ENCODE data around the gene WDFY4.

The WDFY4 gene

DNA sequence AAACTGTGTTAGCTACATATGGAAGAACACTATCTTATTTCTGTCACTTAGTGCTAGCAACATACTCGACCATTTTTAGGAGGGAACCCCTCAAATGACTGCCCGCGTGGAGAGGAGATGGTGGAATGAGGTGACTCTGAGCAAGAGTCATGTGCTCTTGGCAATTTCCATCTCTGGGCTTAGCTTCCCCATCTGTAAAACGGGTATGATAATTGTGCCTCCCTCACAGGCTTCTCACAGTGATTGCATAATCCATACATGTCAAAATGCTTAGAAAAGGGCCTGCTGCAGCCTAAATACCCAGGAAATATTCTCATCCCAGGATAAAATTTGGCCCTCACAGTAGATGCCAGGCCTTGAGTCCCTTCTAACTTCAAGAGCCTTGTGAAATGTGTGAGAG, 86.6 kb downstream of the WDFY4 start:
- no peaks in the 10 kb centered on the region for H3K4me1 ChIP-seq (ENCODE audit: control insufficient read depth, insufficient read depth, low read length)
- H3K9me3 ChIP-seq (replicated peaks; ENCODE audit: low read length) = no peaks in the 10 kb centered on the region
- no peak overlapping the region for H3K9ac ChIP-seq (ENCODE audit: low read depth, low read length)
- H3K4me2 ChIP-seq (ENCODE audit: low read length) = no peak overlapping the region
- no peak overlapping the region for H3K4me3 ChIP-seq (ENCODE audit: low read length)
- H3K36me3 ChIP-seq (ENCODE audit: insufficient read depth, low read length) = no peaks in the 10 kb centered on the region
- peaks cover 37% of the 10 kb centered on the region for H3K27me3 ChIP-seq (ENCODE audit: control insufficient read depth, insufficient read depth, low read length)

DNA sequence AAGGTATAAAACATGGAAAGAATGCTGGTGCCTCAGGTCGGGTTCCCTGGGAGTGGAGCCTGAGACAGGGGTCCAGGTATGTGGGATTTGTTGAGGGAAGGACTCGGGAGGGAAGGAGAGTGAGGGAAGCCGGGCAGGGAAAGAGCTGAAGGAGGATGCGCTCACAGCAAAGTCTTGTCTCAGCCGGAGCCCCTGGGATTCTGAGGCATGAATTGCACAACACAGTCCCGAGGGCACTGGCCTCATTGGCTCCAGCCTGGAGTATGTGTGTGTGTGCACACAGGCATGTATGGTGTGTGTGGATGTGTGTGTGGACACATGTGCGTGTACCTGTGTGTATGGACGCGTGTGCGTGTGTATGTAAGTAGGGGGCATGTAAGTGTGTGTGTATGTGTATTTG, 87.4 kb downstream of the WDFY4 start:
- Histone ChIP-seq H3K9ac (ENCODE audit: low read depth, low read length) (no peak overlapping the region), H3K4me3 (ENCODE audit: low read length) (no peak overlapping the region), H3K4me2 (ENCODE audit: low read length) (no peak overlapping the region), H3K27me3 (ENCODE audit: control insufficient read depth, insufficient read depth, low read length) (peaks cover 36% of the 10 kb centered on the region), H3K9me3 (replicated peaks; ENCODE audit: low read length) (no peaks in the 10 kb centered on the region), H3K36me3 (ENCODE audit: insufficient read depth, low read length) (no peaks in the 10 kb centered on the region), H3K4me1 (ENCODE audit: control insufficient read depth, insufficient read depth, low read length) (no peaks in the 10 kb centered on the region)

DNA sequence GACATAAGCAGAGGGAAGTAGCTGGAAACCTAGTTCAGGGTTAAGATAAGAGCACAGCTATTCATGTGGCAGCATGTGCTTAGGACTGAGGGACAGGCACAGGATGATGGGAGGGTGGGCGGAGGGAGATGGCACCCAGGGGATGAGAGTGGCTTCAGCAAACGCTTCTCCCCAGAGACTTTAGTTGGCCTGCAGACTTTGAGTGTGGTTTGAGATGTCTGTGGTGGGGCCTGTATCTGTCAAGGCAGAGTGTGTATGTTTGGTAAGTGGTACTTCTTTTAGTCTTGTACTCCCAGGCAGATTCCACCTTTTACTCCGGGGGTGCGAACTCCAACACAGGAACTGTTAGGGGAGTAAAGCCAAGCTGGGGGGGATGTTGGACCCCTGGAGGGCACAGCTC, 88.9 kb downstream of the WDFY4 start:
- H3K27me3 ChIP-seq (ENCODE audit: control insufficient read depth, insufficient read depth, low read length) = peaks cover 38% of the 10 kb centered on the region
- H3K36me3 ChIP-seq (ENCODE audit: insufficient read depth, low read length) = no peaks in the 10 kb centered on the region
- H3K9me3 ChIP-seq (replicated peaks; ENCODE audit: low read length) = no peaks in the 10 kb centered on the region
- H3K4me3 ChIP-seq (ENCODE audit: low read length) = no peak overlapping the region
- H3K9ac ChIP-seq (ENCODE audit: low read depth, low read length) = no peak overlapping the region
- H3K4me1 ChIP-seq (ENCODE audit: control insufficient read depth, insufficient read depth, low read length) = no peaks in the 10 kb centered on the region
- no peak overlapping the region for H3K4me2 ChIP-seq (ENCODE audit: low read length)

DNA sequence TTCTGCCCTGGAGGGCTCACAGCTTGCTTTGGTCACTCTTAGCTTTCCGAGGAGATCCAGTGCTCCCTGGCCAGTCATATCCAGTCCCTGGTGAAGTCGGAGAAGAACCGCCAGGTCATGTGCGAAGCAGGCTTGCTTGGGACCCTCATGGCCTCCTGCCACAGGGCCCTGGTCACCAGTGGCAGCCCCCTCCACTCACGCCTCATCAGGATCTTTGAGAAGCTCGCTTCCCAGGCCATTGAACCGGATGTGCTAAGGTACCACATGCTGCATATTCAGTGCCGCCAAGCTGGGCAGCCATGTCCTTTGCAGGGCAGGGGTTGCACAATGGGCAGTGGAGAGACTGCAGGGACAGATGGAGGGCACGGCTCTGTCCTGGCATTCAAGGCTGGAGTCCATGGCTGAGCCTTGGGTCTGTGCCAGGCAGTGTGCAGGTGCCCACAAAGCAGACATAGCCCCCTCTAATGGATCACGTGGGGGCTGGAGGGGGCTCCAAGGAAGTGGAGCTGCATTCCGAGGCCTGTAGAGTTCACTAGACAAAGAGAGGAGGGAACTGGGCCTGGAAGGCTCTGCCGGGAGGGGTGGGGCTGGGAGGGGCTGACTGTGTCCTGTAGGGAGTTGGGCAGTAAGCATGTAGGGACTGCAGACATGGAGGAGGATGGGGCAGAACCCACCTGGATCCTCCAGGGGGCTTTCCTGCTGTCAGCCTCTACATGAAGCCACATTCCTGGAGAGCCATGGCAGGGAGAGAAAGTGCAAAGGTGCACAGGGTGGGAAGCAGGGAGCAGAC, 89.9 kb downstream of the WDFY4 start:
- no peak overlapping the region for H3K4me3 ChIP-seq (ENCODE audit: low read length)
- H3K4me2 ChIP-seq (ENCODE audit: low read length) = no peak overlapping the region
- no peaks in the 10 kb centered on the region for H3K4me1 ChIP-seq (ENCODE audit: control insufficient read depth, insufficient read depth, low read length)
- H3K27me3 ChIP-seq (ENCODE audit: control insufficient read depth, insufficient read depth, low read length) = peaks cover 28% of the 10 kb centered on the region
- H3K9ac ChIP-seq (ENCODE audit: low read depth, low read length) = no peak overlapping the region
- no peaks in the 10 kb centered on the region for H3K9me3 ChIP-seq (replicated peaks; ENCODE audit: low read length)
- no peaks in the 10 kb centered on the region for H3K36me3 ChIP-seq (ENCODE audit: insufficient read depth, low read length)

DNA sequence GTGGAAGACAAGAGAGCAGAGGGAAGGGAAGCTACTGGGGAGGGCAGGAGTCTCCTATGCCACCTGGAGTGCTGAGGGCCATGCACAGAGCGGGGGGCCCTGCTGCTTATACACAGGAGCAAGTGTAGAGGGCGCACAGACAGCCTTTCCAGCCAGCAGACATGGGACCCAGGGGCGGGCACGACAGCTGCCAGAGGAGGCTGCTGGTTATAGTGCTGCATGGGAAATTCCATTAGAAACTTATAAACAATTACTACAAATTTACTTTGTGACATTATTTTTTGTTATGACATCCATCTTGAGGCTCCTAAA, 90.5 kb downstream of the WDFY4 start:
- H3K4me2 ChIP-seq (ENCODE audit: low read length) = no peak overlapping the region
- H3K4me1 ChIP-seq (ENCODE audit: control insufficient read depth, insufficient read depth, low read length) = no peaks in the 10 kb centered on the region
- no peaks in the 10 kb centered on the region for H3K9me3 ChIP-seq (replicated peaks; ENCODE audit: low read length)
- H3K27me3 ChIP-seq (ENCODE audit: control insufficient read depth, insufficient read depth, low read length) = peaks cover 25% of the 10 kb centered on the region
- H3K4me3 ChIP-seq (ENCODE audit: low read length) = no peak overlapping the region
- no peak overlapping the region for H3K9ac ChIP-seq (ENCODE audit: low read depth, low read length)
- no peaks in the 10 kb centered on the region for H3K36me3 ChIP-seq (ENCODE audit: insufficient read depth, low read length)

DNA sequence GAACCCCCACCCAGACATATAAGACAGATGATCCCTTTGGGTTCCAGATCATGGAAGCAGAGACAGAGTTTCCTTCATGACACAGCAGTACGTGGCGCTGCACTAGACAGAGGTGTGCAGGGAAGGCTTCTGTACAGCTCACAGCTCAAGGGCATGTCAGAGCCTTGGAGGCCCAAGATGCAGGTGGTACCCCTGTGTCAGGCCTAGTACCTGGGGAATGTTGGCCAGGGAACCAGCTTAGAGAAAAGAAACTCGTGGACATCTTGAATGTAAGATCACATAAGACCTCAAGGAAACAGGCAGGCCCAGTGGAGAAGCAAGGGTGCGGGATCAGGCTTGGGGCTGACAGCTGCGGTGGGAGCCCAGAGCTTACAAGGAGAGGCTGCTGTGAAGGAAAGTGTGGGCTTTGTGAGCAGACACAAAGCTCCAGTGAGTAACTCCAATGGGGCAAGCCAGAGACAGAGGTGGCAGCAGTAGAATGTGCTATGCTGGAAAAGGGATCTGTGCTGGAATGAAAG, 91.4 kb downstream of the WDFY4 start:
- no peaks in the 10 kb centered on the region for H3K36me3 ChIP-seq (ENCODE audit: insufficient read depth, low read length)
- no peaks in the 10 kb centered on the region for H3K9me3 ChIP-seq (replicated peaks; ENCODE audit: low read length)
- H3K27me3 ChIP-seq (ENCODE audit: control insufficient read depth, insufficient read depth, low read length) = peaks cover 20% of the 10 kb centered on the region

DNA sequence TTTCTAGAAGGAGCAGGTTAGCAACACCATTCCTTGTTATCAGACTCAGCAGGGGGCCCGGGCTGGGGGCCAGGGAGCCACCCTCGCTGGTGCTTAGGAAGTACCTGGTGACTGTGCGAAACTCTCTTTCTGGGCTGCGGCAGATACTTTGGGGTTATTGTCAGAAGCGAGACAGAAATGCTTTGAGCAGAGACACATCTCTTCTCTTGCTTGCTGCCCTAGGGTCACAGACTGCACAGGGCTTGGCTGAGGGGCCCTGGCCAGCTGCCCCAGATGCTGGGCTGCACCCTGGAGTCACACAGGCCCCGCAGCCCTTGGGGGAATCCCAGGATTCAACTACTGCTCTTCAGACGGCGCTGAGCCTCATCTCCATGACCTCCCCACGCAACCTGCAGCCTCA, 91.9 kb downstream of the WDFY4 start:
- Histone ChIP-seq H3K27me3 (ENCODE audit: control insufficient read depth, insufficient read depth, low read length) (peaks cover 15% of the 10 kb centered on the region), H3K4me1 (ENCODE audit: control insufficient read depth, insufficient read depth, low read length) (no peaks in the 10 kb centered on the region), H3K36me3 (ENCODE audit: insufficient read depth, low read length) (no peaks in the 10 kb centered on the region), H3K9ac (ENCODE audit: low read depth, low read length) (no peak overlapping the region), H3K4me3 (ENCODE audit: low read length) (no peak overlapping the region), H3K4me2 (ENCODE audit: low read length) (no peak overlapping the region), H3K9me3 (replicated peaks; ENCODE audit: low read length) (no peaks in the 10 kb centered on the region)

More for the DNA sequence above, 91.4 kb downstream of the WDFY4 start:
- Histone ChIP-seq H3K4me3 (ENCODE audit: low read length) (no peak overlapping the region), H3K4me2 (ENCODE audit: low read length) (no peak overlapping the region), H3K9ac (ENCODE audit: low read depth, low read length) (no peak overlapping the region), H3K4me1 (ENCODE audit: control insufficient read depth, insufficient read depth, low read length) (no peaks in the 10 kb centered on the region)

DNA sequence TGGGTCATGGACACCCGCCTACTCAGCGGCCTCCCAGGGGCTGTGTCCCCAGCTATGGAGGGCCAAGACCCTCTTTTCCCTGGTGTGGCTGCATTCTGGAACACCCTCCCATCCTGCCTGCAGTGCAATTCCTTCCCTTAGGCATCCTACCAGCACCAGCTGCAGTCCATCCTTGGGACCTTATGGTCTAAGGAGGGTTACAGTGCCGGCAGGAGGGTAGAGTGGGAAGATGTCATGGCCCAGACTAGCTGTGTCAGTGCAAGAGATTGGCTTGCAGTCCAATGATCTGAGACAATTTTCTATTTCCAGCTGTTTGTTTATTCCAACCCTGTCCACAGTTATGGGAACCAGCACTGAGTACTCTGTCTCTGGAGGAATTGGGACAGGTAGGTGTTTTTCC, 92.4 kb downstream of the WDFY4 start:
- Histone ChIP-seq H3K4me1 (ENCODE audit: control insufficient read depth, insufficient read depth, low read length) (no peaks in the 10 kb centered on the region), H3K36me3 (ENCODE audit: insufficient read depth, low read length) (no peaks in the 10 kb centered on the region), H3K9ac (ENCODE audit: low read depth, low read length) (no peak overlapping the region), H3K27me3 (ENCODE audit: control insufficient read depth, insufficient read depth, low read length) (peaks cover 14% of the 10 kb centered on the region), H3K9me3 (replicated peaks; ENCODE audit: low read length) (no peaks in the 10 kb centered on the region), H3K4me3 (ENCODE audit: low read length) (no peak overlapping the region), H3K4me2 (ENCODE audit: low read length) (no peak overlapping the region)

DNA sequence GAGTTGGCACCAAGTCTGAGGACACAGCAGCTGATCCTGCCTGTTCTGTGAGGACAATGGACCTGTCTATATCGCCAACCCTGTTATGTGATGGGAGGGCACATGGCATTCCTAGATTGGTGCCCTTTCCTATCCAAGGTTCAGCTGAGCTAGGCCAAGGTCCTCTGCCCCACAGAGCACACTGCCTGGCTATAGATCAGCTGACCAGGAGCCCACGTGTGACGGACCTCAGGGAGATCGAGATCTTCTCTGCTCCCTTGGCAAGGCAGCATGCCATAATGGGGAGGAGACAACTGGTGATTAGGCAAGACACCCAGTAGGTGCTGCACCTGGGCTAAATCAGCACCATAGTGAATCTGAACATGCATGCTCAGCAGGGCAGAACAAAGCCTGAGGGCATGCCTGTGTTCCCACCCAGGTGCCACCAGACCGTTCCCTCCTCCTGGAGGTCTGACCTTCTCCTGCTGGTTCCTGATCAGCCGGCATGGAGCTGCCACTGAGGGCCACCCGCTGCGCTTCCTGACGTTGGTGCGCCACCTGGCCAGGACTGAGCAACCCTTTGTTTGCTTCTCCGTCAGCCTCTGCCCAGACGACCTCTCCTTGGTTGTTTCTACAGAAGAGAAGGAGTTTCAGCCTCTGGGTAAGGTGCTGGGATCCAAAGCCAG, 93.7 kb downstream of the WDFY4 start:
- Histone ChIP-seq H3K4me3 (ENCODE audit: low read length) (no peak overlapping the region), H3K4me1 (ENCODE audit: control insufficient read depth, insufficient read depth, low read length) (no peaks in the 10 kb centered on the region), H3K36me3 (ENCODE audit: insufficient read depth, low read length) (no peaks in the 10 kb centered on the region), H3K9me3 (replicated peaks; ENCODE audit: low read length) (no peaks in the 10 kb centered on the region), H3K4me2 (ENCODE audit: low read length) (no peak overlapping the region), H3K27me3 (ENCODE audit: control insufficient read depth, insufficient read depth, low read length) (peaks cover 22% of the 10 kb centered on the region), H3K9ac (ENCODE audit: low read depth, low read length) (no peak overlapping the region)

DNA sequence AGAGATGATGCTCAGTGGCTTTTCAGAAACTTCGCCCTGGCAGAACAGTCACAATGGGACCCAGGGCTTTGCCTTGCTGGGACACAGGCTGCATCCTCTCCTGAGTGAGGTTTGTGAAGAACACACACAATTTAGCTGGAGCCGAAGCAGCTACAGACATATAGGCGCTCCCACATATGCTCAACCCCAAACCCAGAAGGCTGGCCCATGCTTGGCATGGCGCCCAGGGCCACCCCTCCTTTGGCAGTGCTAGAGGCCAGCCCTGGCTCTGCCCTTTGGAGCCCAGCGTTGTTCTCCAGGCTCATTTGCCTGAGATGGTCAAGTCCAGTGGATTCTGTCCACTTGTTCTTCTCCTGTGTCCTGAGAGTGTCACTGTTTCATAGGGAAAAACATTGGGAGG, 94.4 kb downstream of the WDFY4 start:
- no peaks in the 10 kb centered on the region for H3K4me1 ChIP-seq (ENCODE audit: control insufficient read depth, insufficient read depth, low read length)
- peaks cover 19% of the 10 kb centered on the region for H3K27me3 ChIP-seq (ENCODE audit: control insufficient read depth, insufficient read depth, low read length)
- no peaks in the 10 kb centered on the region for H3K36me3 ChIP-seq (ENCODE audit: insufficient read depth, low read length)
- H3K9ac ChIP-seq (ENCODE audit: low read depth, low read length) = no peak overlapping the region
- H3K4me2 ChIP-seq (ENCODE audit: low read length) = no peak overlapping the region
- H3K9me3 ChIP-seq (replicated peaks; ENCODE audit: low read length) = no peaks in the 10 kb centered on the region
- H3K4me3 ChIP-seq (ENCODE audit: low read length) = no peak overlapping the region

DNA sequence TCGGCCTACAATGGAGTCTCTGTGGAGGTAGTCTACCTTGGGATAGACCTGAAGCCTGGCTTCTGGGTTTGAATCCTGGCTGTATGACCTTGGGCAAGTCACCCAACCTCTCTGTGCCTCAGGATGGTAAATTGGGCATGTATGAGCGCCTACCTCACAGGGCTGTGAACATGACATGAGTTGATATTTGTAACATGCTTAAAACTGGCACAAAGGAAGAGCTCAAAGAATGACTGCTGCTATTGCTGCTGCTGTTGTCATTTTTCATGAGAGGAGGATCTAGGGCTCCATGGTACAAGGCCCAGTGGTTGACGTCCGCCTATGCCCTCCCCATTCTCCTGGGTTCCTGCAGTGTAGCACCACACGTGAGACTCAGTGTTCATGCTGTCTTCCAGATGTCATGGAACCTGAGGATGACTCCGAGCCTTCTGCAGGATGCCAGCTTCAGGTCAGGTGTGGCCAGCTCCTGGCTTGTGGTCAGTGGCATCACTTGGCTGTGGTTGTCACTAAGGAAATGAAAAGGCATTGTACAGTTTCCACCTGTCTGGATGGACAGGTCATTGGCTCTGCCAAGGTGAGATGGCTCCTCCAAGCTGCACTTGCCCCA, 95.0 kb downstream of the WDFY4 start:
- no peak overlapping the region for H3K9ac ChIP-seq (ENCODE audit: low read depth, low read length)
- no peaks in the 10 kb centered on the region for H3K36me3 ChIP-seq (ENCODE audit: insufficient read depth, low read length)
- peaks cover 19% of the 10 kb centered on the region for H3K27me3 ChIP-seq (ENCODE audit: control insufficient read depth, insufficient read depth, low read length)
- H3K4me3 ChIP-seq (ENCODE audit: low read length) = no peak overlapping the region
- H3K4me1 ChIP-seq (ENCODE audit: control insufficient read depth, insufficient read depth, low read length) = no peaks in the 10 kb centered on the region
- no peak overlapping the region for H3K4me2 ChIP-seq (ENCODE audit: low read length)
- H3K9me3 ChIP-seq (replicated peaks; ENCODE audit: low read length) = no peaks in the 10 kb centered on the region

Measured in skeletal muscle satellite cell (primary cell).